Testis (tissue), 3 donors: ENCODE results near the gene SSR4. TPM values are rescaled to one million over a fixed set of nuclear protein-coding genes. Genes with fewer than 3 reads are reported as not detected.
A peak's percentile ranks its signal among the peaks of the same experiment; 100 is the strongest.

Experiments
- DNase-seq: peaks from one replicate; pipeline ENCODE4 v3.0.0-alpha.2; 2019
- H3K27ac ChIP-seq, 2 donors: fragments of 200-600 bp; sonication (generic); one replicate each; pipeline ENCODE4 v1.5.1; 2019
- H3K27me3 ChIP-seq: fragments of 200-600 bp; sonication (generic); one replicate; pipeline ENCODE4 v1.5.1; 2019
- H3K36me3 ChIP-seq: fragments of 200-600 bp; sonication (generic); one replicate; pipeline ENCODE4 v1.5.1; 2017; ENCODE audit warnings: low read depth; ENCODE audit errors: missing control alignments
- H3K4me1 ChIP-seq: fragments of 200-600 bp; sonication (generic); one replicate; pipeline ENCODE4 v1.5.1; 2019
- H3K4me3 ChIP-seq, 2 donors: fragments of 200-600 bp; sonication (generic); one replicate each; pipeline ENCODE4 v1.5.1; 2017 to 2019
- H3K9me3 ChIP-seq: fragments of 200-600 bp; sonication (generic); one replicate; pipeline ENCODE4 v1.5.1; 2017
- CTCF ChIP-seq, 3 experiments: fragments of 450-650 bp in 2 of 3; fragments of 200-600 bp in 1 of 3; sonication (generic) in 1 of 3; IDR thresholded peaks; one replicate each; pipeline ENCODE4 v1.5.1; 2016 to 2019; ENCODE audit warnings: antibody characterized with exemption in 3 of 3, mild to moderate bottlenecking in 2 of 3, moderate library complexity in 1 of 3
- POLR2A ChIP-seq: fragments of 450-650 bp; IDR thresholded peaks from one replicate; pipeline ENCODE4 v1.6.1; 2017; ENCODE audit warnings: antibody characterized with exemption, mild to moderate bottlenecking, moderate library complexity
- WGBS, 2 donors: methylation state at CpG; one replicate each; pipeline ENCODE4 v1.1.5; 2018; 5-methylcytosine and 5-hydroxymethylcytosine counted together
- intact Hi-C: fragments of 100-400 bp; cut with DNase I; formaldehyde crosslinking; loops from one replicate; pipeline ENCODE4 v1.15.1; 2023; ENCODE audit warnings: low total_unique reads
- polyA plus RNA-seq: library from polyadenylated mRNA; stranded (reverse); fragments of 350-450 nt; fragmentation: Illumina TruSeq; extraction: RNeasy Lipid Tissue Mini Kit (QIAGEN cat#74804); gene quantifications from one replicate; pipeline ENCODE4 v1.2.3, GENCODE V29; 2014; ENCODE audit warnings: low read depth, low replicate concordance; ENCODE audit not compliant: insufficient read depth
- total RNA-seq, 2 donors: library from RNA; depleted of rRNA; stranded (reverse); fragments of >200 nt; gene quantifications; one replicate each; pipeline ENCODE4 v1.2.3, GENCODE V29; 2016

The SSR4 gene
- total and polyA plus RNA-seq, 3 donors from 2014 or later, result 246 to 294 (median 275) TPM

DNA sequence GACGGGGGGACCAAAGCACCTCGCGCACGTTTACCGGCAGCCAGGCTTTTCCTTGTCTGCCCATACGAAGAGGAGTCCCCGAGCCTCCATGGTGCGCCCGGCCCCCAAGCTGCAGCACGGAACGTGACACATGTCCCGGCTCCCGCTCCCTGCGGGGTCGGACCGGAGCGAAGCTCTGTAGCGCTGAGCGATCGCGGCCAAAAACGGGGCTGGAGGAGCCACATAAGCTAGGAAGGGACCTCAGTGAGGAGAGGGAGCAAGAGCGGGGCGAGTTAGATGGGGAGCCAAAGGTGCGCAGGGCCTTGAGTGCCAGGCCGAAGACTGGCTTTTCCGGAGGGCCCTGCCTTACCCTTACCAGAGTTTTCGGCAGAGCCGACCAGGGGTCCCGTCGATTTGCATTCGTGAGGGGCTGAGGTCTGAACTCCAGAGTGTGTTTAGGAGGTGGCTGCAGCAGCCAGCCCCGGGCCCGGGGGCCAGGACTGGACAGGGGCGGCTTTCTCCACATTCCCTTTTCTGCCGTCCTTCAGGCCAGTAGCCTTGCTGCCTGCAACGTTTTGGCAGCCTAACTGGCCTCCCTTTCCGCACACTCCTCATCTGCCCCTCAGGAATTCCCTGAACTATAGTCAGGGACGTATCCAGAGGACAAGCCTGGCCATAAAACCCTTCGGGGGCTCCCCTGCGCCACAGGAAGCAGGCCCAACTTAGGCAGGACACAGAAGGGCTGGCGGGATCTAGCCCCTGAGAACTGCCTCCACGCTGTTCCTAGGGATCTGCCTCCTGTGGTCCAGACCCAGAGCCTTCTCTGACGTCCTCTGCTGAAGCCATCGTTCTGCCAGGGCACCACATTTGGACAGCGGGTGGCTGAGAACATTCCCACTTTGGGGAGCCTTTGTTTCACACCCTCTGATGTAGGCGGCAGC, 689 bp downstream of the SSR4 start:
- Histone ChIP-seq H3K9me3 (no peaks in the 10 kb centered on the region), H3K27me3 (no peaks in the 10 kb centered on the region), H3K36me3 (no peaks in the 10 kb centered on the region), H3K4me1 (no peaks in the 10 kb centered on the region), H3K4me3 (peak overlapping the region; percentile 60 to 70), H3K27ac (peak overlapping the region; percentile 87 to 88)
- DNase-seq, result no peak
- TF ChIP-seq CTCF (IDR thresholded peaks at IDR 0.05) (no peak), POLR2A (no peak)
- intact Hi-C loops, result loop anchor here (10.0 kb wide), 1 partner anchor 70 kb away; the partner anchor contains the start of genes ABCD1 and BCAP31
- WGBS, 2 donors, result 4% methylated on average over 39 of the region's 47 CpGs; no CpG with 5 or more reads in 1 of the 2 donors

DNA sequence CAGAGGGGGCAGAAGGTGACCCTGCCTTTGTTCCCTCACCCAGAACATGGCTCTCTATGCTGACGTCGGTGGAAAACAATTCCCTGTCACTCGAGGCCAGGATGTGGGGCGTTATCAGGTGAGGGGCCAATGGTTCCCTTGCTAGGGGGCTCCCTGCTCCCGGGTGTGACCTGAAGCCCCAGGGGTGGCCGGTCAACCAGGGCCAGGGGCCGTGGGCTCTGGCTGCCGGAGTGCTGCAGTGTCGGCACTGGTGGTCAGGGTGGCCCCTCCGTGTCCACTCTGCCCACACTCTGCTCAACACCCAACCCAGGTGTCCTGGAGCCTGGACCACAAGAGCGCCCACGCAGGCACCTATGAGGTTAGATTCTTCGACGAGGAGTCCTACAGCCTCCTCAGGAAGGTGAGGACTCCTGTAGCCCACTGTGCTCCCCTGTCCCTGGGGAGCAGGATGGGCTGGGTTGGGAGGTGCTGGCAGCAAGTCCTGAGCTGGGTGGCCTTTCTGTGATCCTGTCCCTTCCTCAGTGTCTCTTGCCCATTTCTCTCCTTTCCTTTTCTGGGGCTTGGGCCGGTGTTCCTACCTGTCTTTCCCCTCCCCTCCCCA, 3.0 kb downstream of the SSR4 start:
- 89 to 97% methylated on average over 5 to 13 of the region's 15 CpGs for WGBS, 2 donors
- DNase-seq, result no peak
- no peak overlapping the region for H3K27ac ChIP-seq
- no peaks in the 10 kb centered on the region for H3K36me3 ChIP-seq
- intact Hi-C loops, result loop anchor here (10.0 kb wide), 1 partner anchor 73 kb away; the partner anchor contains the start of genes ABCD1 and BCAP31
- H3K9me3 ChIP-seq, result no peaks in the 10 kb centered on the region
- H3K27me3 ChIP-seq, result no peaks in the 10 kb centered on the region
- no peak overlapping the region for H3K4me3 ChIP-seq
- H3K4me1 ChIP-seq, result no peaks in the 10 kb centered on the region
- TF ChIP-seq POLR2A, result no peak
- no peak for TF ChIP-seq CTCF (IDR thresholded peaks at IDR 0.05)

DNA sequence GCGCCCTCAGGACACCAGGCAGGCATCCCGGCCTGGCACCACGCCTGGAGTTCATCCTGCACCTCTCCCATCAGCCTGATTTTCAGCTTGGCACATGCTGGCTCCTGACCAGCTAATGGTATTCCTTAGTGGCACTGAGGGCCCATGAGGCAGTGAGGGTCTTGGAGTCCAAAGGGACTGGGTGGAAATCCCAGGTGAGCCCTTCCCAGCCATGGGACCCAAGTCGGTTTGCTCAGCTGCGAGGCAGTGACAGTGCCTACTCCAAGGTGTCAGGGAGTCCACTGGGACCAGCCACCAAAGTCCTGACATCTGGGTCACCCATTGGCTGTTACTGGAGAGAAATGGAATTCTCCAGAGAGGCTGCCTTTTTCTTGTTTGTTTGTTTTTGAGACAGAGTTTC, 4.9 kb downstream of the SSR4 start:
- no peak for DNase-seq
- intact Hi-C loops, result loop anchor here (10.0 kb wide), 1 partner anchor 75 kb away; the partner anchor contains the start of genes ABCD1 and BCAP31
- Histone ChIP-seq H3K4me1 (no peaks in the 10 kb centered on the region), H3K9me3 (no peaks in the 10 kb centered on the region), H3K4me3 (no peak overlapping the region), H3K27me3 (no peaks in the 10 kb centered on the region), H3K27ac (no peak overlapping the region), H3K36me3 (no peaks in the 10 kb centered on the region)
- WGBS, 2 donors, result 89% methylated on average over 5 of the region's 5 CpGs; no CpG with 5 or more reads in 1 of the 2 donors
- no peak for TF ChIP-seq CTCF (IDR thresholded peaks at IDR 0.05)
- TF ChIP-seq POLR2A, result no peak

DNA sequence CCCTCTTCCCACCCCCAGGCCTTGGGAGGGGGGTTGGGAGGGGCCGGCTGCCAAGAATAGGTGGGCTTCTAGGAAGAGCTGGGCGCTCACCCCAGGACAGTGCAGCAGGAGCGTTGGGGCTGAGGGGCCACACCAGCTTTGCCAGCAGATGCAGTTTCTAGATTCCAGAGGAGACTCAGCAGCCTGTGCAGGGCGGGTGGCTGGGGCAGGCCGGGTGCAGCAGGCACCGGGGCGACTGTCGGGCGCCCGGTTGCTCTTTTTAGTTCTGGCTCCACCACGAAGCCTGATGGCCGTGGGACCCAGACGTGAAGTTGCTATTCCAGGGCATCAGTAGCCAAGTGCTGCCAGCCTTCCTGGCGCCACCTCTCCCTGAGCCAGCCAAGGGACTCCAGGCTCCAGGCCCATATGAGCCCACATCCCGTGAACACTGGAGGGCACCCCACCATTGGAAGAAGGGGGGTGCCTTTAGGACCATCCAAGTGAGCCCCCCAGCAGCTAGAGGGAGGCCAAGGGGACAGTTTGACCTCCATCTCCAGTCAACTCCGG, 5.8 kb downstream of the SSR4 start:
- no peak for DNase-seq
- no peaks in the 10 kb centered on the region for H3K27me3 ChIP-seq
- WGBS, 2 donors, result 88 to 94% methylated on average over 3 to 10 of the region's 16 CpGs
- H3K9me3 ChIP-seq, result no peaks in the 10 kb centered on the region
- intact Hi-C loops, result no loop called here
- no peak for TF ChIP-seq CTCF (IDR thresholded peaks at IDR 0.05)
- no peak for TF ChIP-seq POLR2A
- no peak overlapping the region for H3K27ac ChIP-seq
- no peak overlapping the region for H3K4me3 ChIP-seq
- no peaks in the 10 kb centered on the region for H3K36me3 ChIP-seq
- H3K4me1 ChIP-seq, result no peaks in the 10 kb centered on the region
